LNCaP clone FGC (cell line): Measurements from ENCODE around the gene SERBP1.

Experiments used
- DNase-seq: peaks from one replicate; pipeline ENCODE4 v3.0.0-alpha.2; 2011; ENCODE audit warnings: low read depth
- H3K4me3 ChIP-seq: 2 replicates; pipeline ENCODE4 v1.5.1; 2011; ENCODE audit warnings: mild to moderate bottlenecking, low read depth, low read length, control low read depth
- CTCF ChIP-seq: IDR thresholded peaks from 2 replicates; pipeline ENCODE4 v1.5.1; 2012; ENCODE audit warnings: mild to moderate bottlenecking; ENCODE audit not compliant: control insufficient read depth, insufficient read depth; ENCODE audit errors: extremely low read depth

SERBP1 gene

GRCh38 chr1:67468066-67468718 is 38.0 kb upstream of the SERBP1 start:
- no peak overlapping the region for H3K4me3 ChIP-seq
- no peak for TF ChIP-seq CTCF
- no peak for DNase-seq

- DNase-seq, result no peak
- no peak for TF ChIP-seq CTCF
- no peak overlapping the region for H3K4me3 ChIP-seq
Measured at GRCh38 chr1:67465375-67465774, 35.2 kb upstream of the SERBP1 start.

- no peak for TF ChIP-seq CTCF
- H3K4me3 ChIP-seq, result no peak overlapping the region
- DNase-seq, result no peak
Measured at GRCh38 chr1:67464746-67465145, 34.5 kb upstream of the SERBP1 start.

- H3K4me3 ChIP-seq, result no peak overlapping the region
- no peak for DNase-seq
- no peak for TF ChIP-seq CTCF
Measured at GRCh38 chr1:67464058-67464457, 33.9 kb upstream of the SERBP1 start.

- no peak for TF ChIP-seq CTCF
- no peak for DNase-seq
- H3K4me3 ChIP-seq, result no peak overlapping the region
Measured at GRCh38 chr1:67463298-67463955, 33.2 kb upstream of the SERBP1 start.

GRCh38 chr1:67460676-67461500 is 30.7 kb upstream of the SERBP1 start:
- no peak for TF ChIP-seq CTCF
- H3K4me3 ChIP-seq, result no peak overlapping the region
- no peak for DNase-seq
